Fibroblast of peridontal ligament (primary cell): ENCODE data around the gene CEP19.

ENCODE experiments used
- DNase-seq: peaks from one replicate; pipeline ENCODE4 v3.0.0-alpha.2; 2010; ENCODE audit errors: extremely low read depth

The CEP19 gene

GRCh38 chr3:196666001-196666867, 45.8 kb downstream of the CEP19 start:
- DNase-seq, result peak; percentile 65

DNA sequence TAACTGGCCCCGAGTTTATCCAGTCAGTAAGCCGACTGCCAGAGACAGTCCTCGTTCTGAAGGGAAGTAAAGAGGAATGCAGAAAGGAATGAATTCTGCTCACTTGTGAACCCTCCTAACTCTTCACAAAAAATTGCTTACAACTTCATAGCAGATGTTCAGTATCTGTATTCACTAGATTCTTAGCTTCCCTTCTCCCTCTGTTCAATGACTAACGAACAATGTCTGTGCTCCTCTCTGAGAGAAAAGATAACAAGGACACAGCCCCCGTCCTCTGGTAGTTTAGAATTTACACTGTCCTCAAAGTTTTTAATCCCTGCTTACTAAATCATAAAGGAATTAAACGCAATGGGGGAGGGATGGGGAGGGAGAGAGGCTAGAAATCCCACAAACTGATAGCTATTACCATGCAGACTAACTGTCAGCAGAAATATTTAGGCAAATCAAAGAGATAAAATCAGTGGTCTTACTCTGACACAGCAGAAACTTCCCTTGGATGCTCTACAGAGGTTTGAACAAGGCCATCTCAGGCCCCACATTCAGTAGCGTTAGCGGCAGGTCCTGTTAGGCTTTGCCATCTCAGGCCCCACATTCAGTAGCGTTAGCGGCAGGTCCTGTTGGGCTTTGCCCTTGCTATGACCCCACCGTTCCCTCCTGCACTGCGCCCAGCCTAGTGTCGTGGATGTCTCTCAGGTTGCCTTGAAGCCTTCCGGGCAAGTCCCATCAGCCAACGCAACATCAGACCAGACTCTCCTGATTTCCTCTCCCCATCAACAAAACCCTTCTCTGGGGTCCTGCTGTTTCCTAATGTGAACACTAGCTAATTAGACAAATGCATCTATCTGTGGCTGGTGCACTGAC, 49.1 kb downstream of the CEP19 start:
- peak; percentile 10 for DNase-seq

DNA sequence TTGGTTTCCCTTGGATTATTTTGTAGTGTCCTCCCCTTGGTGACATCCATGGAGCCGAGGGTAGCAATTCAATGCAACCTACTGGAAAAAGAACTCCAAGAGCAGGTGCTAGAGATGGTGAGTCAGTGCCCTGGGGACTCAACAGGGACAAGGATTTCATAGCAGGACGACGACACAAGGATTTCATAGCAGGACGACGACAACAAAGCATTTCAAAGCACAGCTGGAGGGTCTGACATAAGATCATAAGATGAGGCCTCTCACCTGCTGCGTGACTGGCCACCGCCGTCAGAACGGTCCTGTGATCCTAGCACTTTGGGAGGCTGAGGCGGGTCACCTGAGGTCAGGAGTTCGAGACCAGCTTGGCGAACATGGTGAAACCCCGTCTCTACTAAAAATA, 50.0 kb downstream of the CEP19 start:
- DNase-seq, result no peak

DNA sequence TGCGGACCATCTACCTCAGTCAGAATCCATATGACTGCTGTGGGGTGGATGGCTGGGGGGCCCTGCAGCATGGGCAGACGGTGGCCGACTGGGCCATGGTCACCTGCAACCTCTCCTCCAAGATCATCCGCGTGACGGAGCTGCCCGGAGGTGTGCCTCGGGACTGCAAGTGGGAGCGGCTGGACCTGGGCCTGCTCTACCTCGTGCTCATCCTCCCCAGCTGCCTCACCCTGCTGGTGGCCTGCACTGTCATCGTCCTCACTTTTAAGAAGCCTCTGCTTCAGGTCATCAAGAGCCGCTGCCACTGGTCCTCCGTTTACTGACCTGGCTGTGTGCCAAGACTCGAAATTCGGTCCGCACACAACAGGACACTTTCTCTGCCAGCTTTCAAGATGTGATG, 50.6 kb downstream of the CEP19 start:
- no peak for DNase-seq

DNA sequence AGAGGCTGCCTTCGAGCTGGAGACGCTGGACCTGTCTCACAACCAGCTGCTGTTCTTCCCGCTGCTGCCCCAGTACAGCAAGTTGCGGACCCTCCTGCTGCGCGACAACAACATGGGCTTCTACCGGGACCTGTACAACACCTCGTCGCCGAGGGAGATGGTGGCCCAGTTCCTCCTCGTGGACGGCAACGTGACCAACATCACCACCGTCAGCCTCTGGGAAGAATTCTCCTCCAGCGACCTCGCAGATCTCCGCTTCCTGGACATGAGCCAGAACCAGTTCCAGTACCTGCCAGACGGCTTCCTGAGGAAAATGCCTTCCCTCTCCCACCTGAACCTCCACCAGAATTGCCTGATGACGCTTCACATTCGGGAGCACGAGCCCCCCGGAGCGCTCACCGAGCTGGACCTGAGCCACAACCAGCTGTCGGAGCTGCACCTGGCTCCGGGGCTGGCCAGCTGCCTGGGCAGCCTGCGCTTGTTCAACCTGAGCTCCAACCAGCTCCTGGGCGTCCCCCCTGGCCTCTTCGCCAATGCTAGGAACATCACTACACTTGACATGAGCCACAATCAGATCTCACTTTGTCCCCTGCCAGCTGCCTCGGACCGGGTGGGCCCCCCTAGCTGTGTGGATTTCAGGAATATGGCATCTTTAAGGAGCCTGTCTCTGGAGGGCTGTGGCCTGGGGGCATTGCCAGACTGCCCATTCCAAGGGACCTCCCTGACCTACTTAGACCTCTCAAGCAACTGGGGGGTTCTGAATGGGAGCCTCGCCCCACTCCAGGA, 51.5 kb downstream of the CEP19 start:
- DNase-seq, result no peak

DNA sequence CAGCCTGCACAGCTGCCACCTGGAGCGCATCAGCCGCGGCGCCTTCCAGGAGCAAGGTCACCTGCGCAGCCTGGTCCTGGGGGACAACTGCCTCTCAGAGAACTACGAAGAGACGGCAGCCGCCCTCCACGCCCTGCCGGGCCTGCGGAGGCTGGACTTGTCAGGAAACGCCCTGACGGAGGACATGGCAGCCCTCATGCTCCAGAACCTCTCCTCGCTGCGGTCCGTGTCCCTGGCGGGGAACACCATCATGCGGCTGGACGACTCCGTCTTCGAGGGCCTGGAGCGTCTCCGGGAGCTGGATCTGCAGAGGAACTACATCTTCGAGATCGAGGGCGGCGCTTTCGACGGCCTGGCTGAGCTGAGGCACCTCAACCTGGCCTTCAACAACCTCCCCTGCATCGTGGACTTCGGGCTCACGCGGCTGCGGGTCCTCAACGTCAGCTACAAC, 52.1 kb downstream of the CEP19 start:
- DNase-seq, result no peak
